Measurements from ENCODE around the gene THAP3.

GRCh38 chr1:6627031-6627430 is 2.4 kb downstream of the THAP3 start:
- TF ChIP-seq, protein P1, sequence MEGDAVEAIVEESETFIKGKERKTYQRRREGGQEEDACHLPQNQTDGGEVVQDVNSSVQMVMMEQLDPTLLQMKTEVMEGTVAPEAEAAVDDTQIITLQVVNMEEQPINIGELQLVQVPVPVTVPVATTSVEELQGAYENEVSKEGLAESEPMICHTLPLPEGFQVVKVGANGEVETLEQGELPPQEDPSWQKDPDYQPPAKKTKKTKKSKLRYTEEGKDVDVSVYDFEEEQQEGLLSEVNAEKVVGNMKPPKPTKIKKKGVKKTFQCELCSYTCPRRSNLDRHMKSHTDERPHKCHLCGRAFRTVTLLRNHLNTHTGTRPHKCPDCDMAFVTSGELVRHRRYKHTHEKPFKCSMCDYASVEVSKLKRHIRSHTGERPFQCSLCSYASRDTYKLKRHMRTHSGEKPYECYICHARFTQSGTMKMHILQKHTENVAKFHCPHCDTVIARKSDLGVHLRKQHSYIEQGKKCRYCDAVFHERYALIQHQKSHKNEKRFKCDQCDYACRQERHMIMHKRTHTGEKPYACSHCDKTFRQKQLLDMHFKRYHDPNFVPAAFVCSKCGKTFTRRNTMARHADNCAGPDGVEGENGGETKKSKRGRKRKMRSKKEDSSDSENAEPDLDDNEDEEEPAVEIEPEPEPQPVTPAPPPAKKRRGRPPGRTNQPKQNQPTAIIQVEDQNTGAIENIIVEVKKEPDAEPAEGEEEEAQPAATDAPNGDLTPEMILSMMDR (IDR thresholded peaks at IDR 0.05): no peak
- TF ChIP-seq POLR2A (IDR thresholded peaks at IDR 0.05): no peak

All from lower leg skin (tissue), 3 donors.